AG10803 (cell line): ENCODE measurements around the gene PEX14.

Source experiments
- DNase-seq: peaks from one replicate; pipeline ENCODE4 v3.0.0; 2010; ENCODE audit warnings: low read depth
- H3K4me3 ChIP-seq: 2 replicates; pipeline ENCODE4 v1.5.1; 2011; ENCODE audit warnings: mild to moderate bottlenecking, low read length, control low read depth
- TF ChIP-seq, protein P1 (sequence below): conservative IDR thresholded peaks from 2 replicates; pipeline ENCODE4 v1.5.1; 2011; ENCODE audit warnings: mild to moderate bottlenecking, low read length, control low read depth, inconsistent platforms

PEX14 gene

DNA sequence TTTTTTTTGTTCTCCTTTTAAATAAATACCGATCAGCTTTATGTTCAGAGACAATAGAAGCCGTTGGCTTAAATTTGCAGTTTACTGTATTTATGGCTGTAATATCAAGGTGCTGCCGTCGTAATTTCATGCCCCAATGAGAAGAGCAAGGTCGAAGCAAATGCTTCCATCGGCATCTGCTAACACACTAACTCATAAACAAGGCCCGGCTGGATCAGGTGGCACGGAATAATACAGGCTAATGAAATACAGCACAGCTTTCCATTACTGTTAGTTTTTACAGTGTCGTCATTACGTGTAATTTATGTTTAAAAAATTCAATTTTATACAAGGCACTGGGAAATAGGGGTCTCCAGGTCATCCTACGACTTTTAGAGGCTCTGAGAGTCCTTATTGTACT is 119.0 kb downstream of the PEX14 start:
- no peak overlapping the region for H3K4me3 ChIP-seq
- DNase-seq, result no peak
- TF ChIP-seq, protein P1, sequence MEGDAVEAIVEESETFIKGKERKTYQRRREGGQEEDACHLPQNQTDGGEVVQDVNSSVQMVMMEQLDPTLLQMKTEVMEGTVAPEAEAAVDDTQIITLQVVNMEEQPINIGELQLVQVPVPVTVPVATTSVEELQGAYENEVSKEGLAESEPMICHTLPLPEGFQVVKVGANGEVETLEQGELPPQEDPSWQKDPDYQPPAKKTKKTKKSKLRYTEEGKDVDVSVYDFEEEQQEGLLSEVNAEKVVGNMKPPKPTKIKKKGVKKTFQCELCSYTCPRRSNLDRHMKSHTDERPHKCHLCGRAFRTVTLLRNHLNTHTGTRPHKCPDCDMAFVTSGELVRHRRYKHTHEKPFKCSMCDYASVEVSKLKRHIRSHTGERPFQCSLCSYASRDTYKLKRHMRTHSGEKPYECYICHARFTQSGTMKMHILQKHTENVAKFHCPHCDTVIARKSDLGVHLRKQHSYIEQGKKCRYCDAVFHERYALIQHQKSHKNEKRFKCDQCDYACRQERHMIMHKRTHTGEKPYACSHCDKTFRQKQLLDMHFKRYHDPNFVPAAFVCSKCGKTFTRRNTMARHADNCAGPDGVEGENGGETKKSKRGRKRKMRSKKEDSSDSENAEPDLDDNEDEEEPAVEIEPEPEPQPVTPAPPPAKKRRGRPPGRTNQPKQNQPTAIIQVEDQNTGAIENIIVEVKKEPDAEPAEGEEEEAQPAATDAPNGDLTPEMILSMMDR, result no peak

DNA sequence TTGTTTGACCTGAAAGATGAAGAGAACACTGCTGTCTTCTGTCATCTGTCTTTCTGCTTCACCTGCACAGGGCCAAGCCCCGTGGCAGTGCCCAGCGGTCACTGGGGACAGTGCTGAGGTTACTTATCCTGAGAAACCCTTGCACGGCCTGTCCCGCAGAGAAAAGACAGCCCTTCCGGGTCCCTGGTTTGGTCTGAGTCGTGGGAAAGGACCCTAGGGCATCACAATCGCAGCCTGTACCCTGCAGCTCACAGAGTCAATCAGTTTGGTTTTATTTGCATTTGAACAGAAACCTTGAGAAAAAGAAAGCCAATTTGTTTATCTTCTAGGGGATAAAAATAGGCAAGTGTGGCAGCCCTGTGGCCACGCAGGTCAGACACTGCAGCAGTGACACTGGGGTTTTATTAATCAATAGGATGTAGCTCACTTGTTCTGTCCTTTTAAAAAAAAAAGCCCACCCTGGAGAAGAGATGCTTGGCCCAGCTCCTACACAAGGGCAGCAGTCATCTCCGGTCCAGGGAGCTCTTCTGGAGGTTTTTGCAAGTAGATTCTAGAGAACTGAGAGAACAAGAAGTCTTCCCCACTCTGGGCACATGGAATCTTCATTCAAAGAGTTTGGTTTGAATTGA is 120.0 kb downstream of the PEX14 start:
- TF ChIP-seq, protein P1, result no peak
- no peak for DNase-seq
- no peak overlapping the region for H3K4me3 ChIP-seq

DNA sequence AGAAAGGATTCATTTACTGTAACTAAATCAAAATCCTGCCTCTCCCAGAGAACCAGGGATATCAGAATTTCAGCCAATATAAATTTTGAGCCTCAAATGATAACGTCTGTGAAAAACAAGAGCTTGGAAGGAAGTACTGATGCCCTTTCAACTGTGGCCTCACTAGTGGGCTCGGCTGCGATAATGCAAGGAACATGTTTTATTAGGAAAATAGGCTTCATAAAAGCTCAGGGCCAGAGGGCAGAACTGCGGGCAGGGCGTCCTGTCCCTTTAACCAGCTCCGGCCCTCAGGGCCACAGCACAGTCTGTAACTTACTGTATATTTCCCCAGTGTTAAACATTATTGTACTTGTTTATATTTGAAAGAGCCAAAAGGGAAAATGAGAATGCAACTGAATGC is 122.0 kb downstream of the PEX14 start:
- no peak overlapping the region for H3K4me3 ChIP-seq
- TF ChIP-seq, protein P1, result no peak
- DNase-seq, result no peak

DNA sequence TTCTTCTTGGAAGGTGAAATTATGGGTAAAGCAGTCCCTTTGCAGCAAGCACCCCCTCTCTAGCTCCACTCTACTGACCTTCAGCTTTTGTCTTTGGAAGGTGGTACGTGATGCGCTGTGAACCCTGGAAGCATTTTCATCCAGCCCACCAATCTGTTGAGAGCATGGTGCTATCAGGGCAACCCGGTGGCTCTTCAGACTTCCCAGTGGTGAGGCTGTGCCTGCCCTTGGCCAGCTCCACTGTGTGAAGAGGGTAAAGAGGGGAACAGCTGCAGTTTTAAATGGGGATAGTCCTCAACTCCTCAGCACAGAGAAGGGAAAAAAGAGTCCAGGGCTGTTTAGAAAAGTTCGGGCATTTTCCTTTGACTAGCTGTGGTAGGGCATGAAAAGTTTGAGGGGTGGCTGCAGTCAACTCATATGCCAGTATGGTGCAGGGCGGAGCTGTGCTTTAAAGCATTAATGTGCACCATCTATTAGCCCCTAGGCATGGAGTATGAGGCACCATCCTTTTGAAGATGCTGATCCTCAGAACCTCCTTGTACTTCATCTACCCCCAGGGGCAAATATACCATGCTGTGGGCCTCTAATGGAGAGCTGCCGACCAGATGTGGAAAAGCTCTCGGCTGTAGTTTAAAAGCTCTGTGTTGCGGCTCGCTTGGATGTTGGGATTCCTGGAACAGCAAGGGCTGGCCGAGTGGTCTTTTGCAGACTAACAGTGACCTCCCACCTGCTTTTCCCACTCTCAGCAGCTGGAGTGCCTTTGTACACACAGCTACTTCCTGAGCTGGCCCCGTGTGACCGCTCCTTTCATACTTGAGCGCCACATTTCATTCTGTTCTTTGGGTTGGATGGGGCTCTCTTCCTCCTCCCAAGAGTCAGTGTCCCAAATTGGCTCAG is 123.0 kb downstream of the PEX14 start:
- TF ChIP-seq, protein P1, result no peak
- no peak overlapping the region for H3K4me3 ChIP-seq
- no peak for DNase-seq

DNA sequence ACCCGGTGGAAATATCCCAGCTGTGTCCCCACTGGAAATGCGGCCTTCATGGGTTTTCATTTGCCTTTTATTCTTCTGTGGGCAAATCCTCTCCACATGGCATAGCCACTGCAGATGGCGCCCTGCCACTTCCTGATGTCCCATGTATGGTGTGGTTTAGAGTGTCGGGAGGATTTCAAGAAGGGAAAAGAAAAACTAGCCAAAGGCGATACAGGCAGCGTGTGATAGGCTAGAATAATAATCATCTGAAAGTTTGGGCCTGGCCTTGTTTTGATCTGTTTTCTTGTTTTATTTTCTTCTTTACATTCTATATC is 123.6 kb downstream of the PEX14 start:
- no peak for DNase-seq
- TF ChIP-seq, protein P1, result no peak
- H3K4me3 ChIP-seq, result no peak overlapping the region

DNA sequence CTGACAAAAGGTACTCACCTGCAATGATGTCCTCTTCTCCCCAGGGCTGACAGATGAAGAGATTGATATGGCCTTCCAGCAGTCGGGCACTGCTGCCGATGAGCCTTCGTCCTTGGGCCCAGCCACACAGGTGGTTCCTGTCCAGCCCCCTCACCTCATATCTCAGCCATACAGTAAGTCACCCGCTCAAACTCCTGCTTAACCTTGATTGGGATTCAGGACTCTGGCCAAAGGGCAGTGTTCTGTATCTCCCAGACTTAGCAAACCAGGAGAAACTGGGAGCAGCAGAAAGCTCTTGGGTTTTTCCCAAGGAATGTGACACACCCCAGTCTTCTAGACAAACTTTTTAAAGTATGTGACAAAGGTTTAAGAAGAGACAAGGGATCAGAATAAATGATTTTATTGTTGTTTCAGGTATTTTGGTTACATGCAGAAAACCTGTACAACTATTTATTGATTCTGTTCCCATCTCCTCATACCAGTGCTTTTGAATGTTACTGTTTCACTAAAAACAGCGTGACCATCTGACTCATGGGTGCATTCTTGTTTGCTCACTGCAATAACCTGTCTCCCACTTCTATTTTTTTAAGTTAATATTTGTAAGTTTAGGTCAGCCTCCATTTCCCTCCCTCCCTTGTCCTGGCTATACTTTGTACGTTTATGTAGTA is 124.6 kb downstream of the PEX14 start:
- no peak overlapping the region for H3K4me3 ChIP-seq
- TF ChIP-seq, protein P1, result no peak
- peak; percentile 71 for DNase-seq
